Upper lobe of right lung (tissue), 1 donor: ENCODE data around the gene UBR3. TPM values are rescaled to one million over a fixed set of nuclear protein-coding genes. Genes with fewer than 3 reads are reported as not detected.

Experiments
- ATAC-seq: fragments of 200-7000 bp; cut with Tn5 transposase; one replicate; pipeline ENCODE4 v1.9.1; 2020; ENCODE audit warnings: mild to moderate bottlenecking, moderate library complexity
- DNase-seq: peaks from one replicate; pipeline ENCODE4 v3.0.0-alpha.2; 2020
- H3K27ac ChIP-seq: fragments of 200-600 bp; one replicate; pipeline ENCODE4 v1.8.0; 2022
- H3K27me3 ChIP-seq: fragments of 200-600 bp; one replicate; pipeline ENCODE4 v1.8.0; 2022; ENCODE audit warnings: mild to moderate bottlenecking
- H3K36me3 ChIP-seq: fragments of 200-600 bp; one replicate; pipeline ENCODE4 v1.8.0; 2022
- H3K4me1 ChIP-seq: fragments of 200-600 bp; one replicate; pipeline ENCODE4 v1.8.0; 2022
- H3K4me3 ChIP-seq: fragments of 200-600 bp; one replicate; pipeline ENCODE4 v1.8.0; 2022; ENCODE audit warnings: mild to moderate bottlenecking
- H3K9me3 ChIP-seq: fragments of 200-600 bp; one replicate; pipeline ENCODE4 v1.8.0; 2022
- intact Hi-C: fragments of 100-400 bp; cut with DNase I; formaldehyde crosslinking; loops from one replicate; pipeline ENCODE4 v1.11.0; 2022
- total RNA-seq: library from RNA; stranded (reverse); fragmentation: NEBNext Ultra II Directional; extraction: Animal tissue kit (Norgen Biotek cat#: 25700); gene quantifications from one replicate; pipeline ENCODE4 v1.2.1, GENCODE V29; 2021
- TF ChIP-seq, protein P1 (sequence below): fragments of 200-600 bp; IDR thresholded peaks from one replicate; pipeline ENCODE4 v1.8.0; 2022; ENCODE audit warnings: antibody characterized with exemption
- donor health status: DM: no; HTN: yes; CAD: no; lungs with severe emphysema.

The UBR3 gene
- total RNA-seq, 1 donor from 2014 or later = 42.8 TPM

DNA sequence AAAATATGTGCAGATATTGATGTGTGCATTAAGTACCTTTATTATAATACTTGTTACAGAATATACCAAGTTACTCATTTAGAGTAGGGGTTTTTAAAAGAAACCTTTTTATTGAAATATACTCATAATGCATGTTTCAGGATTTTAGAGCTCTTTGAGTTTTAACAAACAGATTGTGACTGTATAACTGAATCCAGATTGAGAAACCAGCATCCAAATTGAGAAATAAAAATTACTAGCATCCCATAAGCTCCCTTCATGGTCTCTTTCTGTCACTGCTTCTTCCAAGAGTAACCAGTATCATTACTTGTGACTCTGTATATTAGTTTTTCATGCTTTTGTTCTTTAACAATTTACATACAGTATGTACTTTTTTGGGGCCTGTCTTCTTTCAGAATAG, 156.9 kb downstream of the UBR3 start:
- H3K4me1 ChIP-seq = no peaks in the 10 kb centered on the region
- intact Hi-C loops = no loop called here
- no peak overlapping the region for H3K27ac ChIP-seq
- no peaks in the 10 kb centered on the region for H3K9me3 ChIP-seq
- TF ChIP-seq, protein P1, sequence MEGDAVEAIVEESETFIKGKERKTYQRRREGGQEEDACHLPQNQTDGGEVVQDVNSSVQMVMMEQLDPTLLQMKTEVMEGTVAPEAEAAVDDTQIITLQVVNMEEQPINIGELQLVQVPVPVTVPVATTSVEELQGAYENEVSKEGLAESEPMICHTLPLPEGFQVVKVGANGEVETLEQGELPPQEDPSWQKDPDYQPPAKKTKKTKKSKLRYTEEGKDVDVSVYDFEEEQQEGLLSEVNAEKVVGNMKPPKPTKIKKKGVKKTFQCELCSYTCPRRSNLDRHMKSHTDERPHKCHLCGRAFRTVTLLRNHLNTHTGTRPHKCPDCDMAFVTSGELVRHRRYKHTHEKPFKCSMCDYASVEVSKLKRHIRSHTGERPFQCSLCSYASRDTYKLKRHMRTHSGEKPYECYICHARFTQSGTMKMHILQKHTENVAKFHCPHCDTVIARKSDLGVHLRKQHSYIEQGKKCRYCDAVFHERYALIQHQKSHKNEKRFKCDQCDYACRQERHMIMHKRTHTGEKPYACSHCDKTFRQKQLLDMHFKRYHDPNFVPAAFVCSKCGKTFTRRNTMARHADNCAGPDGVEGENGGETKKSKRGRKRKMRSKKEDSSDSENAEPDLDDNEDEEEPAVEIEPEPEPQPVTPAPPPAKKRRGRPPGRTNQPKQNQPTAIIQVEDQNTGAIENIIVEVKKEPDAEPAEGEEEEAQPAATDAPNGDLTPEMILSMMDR = no peak
- peaks cover 14% of the 10 kb centered on the region for H3K36me3 ChIP-seq
- H3K27me3 ChIP-seq = no peaks in the 10 kb centered on the region
- no peak overlapping the region for H3K4me3 ChIP-seq
- ATAC-seq = no peak
- DNase-seq = no peak

DNA sequence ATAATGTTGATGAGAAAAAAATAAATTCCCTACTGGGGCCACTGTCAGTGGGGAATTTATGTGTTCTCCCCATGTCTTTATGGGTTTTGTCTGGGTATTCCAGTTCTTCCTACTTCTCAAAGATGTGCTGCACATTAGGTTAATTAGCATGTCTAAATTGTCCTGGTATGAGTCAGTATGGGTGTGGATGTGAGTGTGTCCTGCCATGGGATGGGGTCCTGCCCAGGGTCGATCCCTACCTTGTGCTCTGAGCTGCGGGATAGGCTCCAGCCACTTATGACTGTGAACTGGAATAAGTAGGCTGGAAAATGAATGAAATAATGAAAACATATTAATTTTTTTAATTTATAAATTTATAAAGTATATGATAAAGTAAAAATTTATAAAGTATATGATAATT, 167.5 kb downstream of the UBR3 start:
- intact Hi-C loops = no loop called here
- H3K27me3 ChIP-seq = no peaks in the 10 kb centered on the region
- TF ChIP-seq, protein P1 = no peak
- H3K4me1 ChIP-seq = no peaks in the 10 kb centered on the region
- H3K4me3 ChIP-seq = no peak overlapping the region
- DNase-seq = no peak
- H3K9me3 ChIP-seq = no peaks in the 10 kb centered on the region
- no peak for ATAC-seq
- H3K36me3 ChIP-seq = peaks cover 16% of the 10 kb centered on the region
- no peak overlapping the region for H3K27ac ChIP-seq

DNA sequence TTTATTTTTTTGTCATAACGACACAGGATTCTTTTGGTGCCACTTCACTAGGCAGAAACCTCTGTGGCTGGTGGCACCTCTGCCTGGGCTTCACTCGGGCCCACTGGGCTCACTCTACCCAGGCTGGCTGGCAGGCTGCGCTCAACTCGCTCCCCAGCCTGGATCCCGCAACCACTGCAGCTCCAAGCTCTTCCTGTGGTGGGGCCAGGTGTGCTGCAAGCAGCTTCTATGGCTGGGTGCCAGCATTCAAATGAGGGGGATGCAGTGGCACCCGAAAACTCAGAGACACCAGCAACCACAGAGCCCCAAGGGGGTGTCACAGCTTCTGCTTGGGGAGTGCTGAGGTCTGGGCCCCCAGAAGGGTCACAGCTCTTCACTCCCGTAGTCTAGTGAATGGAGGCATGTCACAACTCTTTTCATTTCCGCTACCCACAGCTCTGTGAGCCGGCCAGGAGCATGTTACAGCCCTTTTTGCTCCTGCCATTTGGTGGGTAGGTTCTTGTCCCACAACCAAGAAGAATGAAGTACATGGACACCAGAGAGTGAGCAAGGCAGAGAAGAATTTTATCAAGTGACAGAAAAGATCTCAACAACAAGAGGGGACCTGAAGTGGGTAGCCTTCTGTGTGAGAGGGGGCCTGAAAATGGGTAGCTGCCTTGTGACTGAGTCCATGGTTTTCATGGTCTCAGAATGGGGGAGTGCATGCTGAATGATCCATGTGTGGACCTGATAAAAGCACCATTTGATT, 170.1 kb downstream of the UBR3 start:
- Histone ChIP-seq H3K4me1 (no peaks in the 10 kb centered on the region), H3K9me3 (no peaks in the 10 kb centered on the region), H3K36me3 (peaks cover 23% of the 10 kb centered on the region), H3K27ac (no peak overlapping the region), H3K27me3 (no peaks in the 10 kb centered on the region), H3K4me3 (no peak overlapping the region)
- ATAC-seq = no peak
- TF ChIP-seq, protein P1 = no peak
- no peak for DNase-seq
- intact Hi-C loops = no loop called here

DNA sequence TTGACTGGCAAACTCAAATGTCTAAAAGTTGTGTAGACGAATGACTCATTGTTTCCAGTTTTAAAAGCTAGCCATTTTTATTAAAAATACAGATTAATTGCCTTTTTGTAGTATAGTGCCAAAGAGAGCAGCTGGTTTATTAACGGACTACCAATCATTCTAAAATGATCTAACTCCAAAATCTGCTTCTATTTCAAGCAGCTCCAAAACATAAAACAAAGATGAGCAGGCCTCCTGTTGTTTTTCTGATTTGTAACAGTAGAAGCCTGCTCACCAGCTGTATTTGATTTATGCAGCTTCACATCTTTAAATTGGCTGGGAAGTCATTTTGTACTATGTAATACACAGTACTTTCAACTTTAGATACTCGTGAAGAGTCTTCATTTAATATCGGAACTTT, 171.8 kb downstream of the UBR3 start:
- Histone ChIP-seq H3K9me3 (no peaks in the 10 kb centered on the region), H3K4me3 (no peak overlapping the region), H3K27me3 (no peaks in the 10 kb centered on the region), H3K4me1 (no peaks in the 10 kb centered on the region), H3K27ac (no peak overlapping the region), H3K36me3 (peaks cover 41% of the 10 kb centered on the region)
- intact Hi-C loops = no loop called here
- TF ChIP-seq, protein P1 = no peak
- ATAC-seq (no peak), DNase-seq (no peak)

DNA sequence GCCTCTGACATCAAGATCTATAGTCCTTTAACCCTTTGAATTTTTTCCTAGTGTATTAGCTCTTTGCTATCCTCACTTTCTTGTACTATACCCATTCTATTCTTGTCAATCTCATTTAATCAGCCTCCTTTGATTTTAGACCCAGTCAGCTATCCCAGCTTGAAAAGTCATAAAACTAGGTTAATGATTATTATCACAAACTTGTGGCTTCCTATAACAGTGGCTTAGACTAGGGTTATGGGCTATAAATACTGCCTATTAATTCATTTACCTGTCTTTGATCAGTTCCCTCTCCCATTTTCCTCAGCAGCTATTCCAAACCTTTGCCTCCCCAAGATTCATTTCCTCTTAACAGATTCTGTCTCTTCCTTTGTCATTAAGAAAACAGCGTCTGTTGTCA, 174.8 kb downstream of the UBR3 start:
- peaks cover 37% of the 10 kb centered on the region for H3K36me3 ChIP-seq
- H3K27ac ChIP-seq = no peak overlapping the region
- no peaks in the 10 kb centered on the region for H3K4me1 ChIP-seq
- no peak overlapping the region for H3K4me3 ChIP-seq
- intact Hi-C loops = no loop called here
- TF ChIP-seq, protein P1 = no peak
- H3K27me3 ChIP-seq = no peaks in the 10 kb centered on the region
- ATAC-seq (no peak), DNase-seq (no peak)
- no peaks in the 10 kb centered on the region for H3K9me3 ChIP-seq

DNA sequence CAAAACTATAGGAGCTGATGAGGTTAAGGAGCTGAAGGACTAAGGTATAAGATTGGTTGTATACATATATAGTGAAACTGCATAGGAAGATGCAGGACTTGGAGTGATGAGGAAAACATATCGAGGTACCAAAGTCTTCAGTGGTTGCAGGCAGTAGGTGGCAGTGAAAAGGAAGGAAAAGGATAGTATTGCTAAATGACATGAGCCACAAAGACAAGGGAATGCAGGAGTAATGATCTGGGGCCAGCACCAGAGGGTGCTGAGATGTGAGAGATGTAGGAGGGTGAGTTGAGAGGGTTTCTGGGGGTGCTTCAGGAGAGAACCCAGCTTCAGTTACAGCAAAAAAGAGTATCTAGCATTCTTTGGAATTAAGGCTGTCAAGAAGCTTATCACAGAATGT, 178.4 kb downstream of the UBR3 start:
- H3K4me3 ChIP-seq = no peak overlapping the region
- intact Hi-C loops = no loop called here
- no peaks in the 10 kb centered on the region for H3K4me1 ChIP-seq
- H3K36me3 ChIP-seq = peaks cover 56% of the 10 kb centered on the region
- H3K27me3 ChIP-seq = no peaks in the 10 kb centered on the region
- no peak overlapping the region for H3K27ac ChIP-seq
- DNase-seq = no peak
- H3K9me3 ChIP-seq = no peaks in the 10 kb centered on the region
- ATAC-seq = no peak
- TF ChIP-seq, protein P1 = no peak
